GM21447 (cell line): ENCODE data around the gene GET4.

Source experiments
- ATAC-seq: cut with Tn5 transposase; IDR thresholded peaks from one replicate; pipeline ENCODE4 v1.9.1; 2021; ENCODE audit not compliant: unreplicated experiment

GET4 gene

DNA sequence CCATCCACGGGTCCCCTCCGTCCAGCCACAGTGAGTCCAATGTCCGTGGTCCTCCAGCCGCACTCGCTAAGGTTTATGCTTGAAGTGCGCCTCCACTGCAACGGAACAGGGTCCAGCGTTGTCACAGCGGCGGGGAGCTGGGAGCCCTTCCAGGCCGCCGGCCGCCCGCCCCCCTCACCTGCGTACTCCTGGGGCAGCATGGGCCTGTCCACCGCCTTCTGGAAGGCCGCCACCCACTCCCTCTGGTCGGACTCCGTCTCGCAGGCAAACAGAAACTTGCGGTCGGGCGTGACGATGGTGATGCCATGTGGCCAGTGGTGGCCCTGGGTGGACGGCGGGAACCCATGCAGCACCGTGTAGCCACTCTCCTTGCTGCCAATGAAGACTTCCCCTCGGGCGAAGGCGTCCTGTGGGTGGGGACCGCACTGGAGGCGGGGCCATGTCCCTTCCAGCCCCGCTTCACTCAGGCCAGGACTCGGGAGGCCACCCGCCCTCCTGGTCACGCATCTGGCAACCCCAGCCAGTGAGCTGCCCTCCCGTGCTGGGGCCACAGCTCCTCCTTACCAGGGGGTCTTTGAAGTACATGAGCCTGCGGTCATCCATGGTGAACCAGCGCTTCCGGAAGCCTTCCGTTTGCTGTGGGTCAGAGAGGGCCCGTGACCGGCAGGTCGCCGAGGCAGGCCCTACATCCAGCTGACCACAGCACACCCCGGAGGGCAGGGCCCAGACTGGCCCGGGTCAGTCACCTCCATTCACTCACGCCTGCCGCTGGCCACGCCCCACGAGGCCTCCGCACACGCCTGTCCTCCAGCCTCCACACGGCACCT lies 22.7 kb downstream of the GET4 start:
- no peak for ATAC-seq

DNA sequence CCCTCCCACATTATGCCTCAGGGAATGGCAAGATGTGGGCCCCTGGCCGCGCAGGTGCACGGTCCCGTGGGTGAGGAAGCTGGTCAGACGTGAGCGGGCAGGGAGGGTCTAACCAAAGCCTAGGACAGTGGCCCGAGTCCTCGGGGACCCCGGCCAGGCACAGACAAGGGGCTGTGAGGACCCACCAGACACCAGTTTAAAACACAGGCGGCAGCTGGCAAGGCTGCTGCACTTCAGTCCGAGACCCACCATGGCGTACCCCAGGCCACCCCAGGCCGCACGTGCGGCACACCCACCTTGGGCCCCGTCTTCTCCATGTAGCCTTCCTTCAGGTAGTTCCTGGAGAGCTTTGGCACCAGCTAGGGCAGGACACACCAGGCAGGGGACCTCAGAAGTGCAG lies 23.5 kb downstream of the GET4 start:
- no peak for ATAC-seq

DNA sequence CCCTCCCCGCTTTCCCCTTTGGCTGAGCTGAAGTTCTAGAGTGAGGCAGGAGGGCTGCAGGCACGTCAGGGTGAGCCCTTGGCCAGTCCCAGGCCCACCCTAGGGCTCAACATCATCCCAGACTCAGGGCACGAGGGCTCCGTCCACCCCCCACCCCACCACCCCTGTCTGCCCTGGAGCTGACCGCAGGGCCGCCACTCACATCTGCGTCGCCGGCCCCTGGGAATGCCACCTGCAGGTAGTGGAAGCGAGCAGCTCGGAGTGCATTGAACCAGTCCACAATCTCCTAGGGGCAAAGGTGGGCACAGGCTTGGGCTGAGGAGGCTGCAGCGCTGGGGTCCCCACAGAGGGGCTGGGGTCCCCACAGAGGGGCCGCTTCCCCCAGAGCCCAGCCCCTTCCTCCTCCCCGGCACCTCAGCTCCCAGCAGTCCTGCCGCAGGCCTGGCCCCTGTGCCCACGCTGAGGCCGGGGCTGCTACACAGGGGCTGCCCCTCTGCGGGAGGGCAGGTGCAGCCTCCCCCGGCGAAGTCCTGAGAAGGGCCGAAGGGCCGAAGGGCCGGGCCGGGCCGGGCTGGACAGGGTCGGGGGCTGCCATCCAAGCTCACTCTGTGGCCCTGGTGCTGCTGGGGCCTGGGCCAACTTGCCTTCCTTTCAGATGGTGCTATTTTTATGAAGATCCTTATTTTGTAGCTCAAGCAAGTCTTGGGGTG lies 24.1 kb downstream of the GET4 start:
- ATAC-seq, result no peak

GRCh38 chr7:901041-901387 lies 24.7 kb downstream of the GET4 start:
- no peak for ATAC-seq

DNA sequence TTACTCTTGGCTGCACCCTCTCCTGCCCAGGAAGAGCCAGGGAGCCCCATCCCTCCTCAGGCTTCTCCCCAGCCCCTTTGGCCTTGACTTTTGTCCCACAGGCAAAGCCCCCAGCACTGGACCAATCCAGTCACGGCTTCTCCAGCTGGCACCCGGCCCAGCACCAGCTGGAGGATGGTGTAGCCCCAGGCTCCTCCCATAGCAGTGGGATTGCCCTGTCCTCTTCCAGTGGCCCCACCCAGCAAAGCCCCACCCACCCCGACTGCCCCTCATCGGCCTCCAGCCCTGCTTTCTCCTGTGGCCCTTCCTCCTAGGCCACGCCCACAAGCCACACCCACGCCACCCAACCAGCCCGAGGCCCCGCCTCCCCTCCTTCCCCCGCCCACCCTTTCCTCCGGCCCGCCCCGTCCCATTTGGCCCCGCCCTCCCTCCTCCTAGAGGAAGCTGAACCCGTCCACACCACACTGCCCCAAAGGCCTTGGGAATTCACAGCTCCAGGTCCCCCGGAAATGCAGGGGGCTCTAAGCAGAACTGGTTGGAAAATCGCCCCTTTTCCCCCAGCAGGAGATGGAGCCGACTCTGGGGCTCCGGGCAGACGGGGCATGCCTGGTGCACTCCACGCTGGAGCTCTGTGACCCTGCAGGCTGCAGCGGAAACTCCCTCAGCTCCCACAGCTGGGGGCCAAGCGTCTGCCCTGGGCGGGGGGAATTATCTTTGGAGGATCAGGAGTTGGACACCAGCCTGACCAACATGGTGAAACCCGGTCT lies 25.2 kb downstream of the GET4 start:
- no peak for ATAC-seq

DNA sequence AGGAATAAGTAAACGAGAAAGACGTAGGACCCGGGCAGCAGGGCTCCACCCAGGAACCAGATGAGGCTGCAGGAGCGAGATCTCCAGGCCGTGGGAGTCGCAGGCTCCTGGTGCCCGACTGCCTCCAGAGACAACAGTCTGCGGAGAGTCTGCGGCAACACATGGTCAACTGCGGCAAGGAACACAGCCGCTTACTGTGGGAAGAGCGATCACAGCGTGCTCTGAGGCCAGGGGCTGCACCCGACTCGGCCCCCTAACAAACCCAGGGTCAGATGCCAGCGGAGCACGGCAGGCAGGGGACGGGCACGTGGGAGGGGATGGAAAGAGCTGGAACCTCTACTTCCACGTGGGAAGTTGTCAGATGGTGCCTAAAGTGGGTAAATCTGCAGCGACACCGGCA lies 26.6 kb downstream of the GET4 start:
- ATAC-seq, result no peak

- ATAC-seq, result no peak
Measured at GRCh38 chr7:903921-904755, 27.8 kb downstream of the GET4 start.

- ATAC-seq, result no peak
Measured at GRCh38 chr7:904847-905246, 28.5 kb downstream of the GET4 start.

DNA sequence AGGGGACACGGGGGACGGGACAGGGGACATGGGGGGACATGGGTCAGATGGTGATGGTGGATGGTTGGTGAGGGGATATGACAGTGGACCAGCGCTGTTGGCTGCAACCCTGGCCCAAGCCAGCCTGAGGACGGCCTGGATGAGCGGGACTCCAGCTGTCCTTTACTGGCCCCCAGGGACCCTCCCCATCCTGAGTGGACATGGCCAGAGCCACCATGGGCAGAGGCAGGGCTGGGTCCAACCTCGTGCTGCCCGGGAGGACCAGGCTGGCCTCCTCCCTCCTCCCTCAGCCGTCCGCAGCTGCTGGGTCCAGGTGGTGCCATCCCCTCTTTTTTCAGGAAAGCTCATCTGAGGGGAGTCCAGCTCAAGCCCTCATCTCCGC lies 30.4 kb downstream of the GET4 start:
- ATAC-seq, result no peak

DNA sequence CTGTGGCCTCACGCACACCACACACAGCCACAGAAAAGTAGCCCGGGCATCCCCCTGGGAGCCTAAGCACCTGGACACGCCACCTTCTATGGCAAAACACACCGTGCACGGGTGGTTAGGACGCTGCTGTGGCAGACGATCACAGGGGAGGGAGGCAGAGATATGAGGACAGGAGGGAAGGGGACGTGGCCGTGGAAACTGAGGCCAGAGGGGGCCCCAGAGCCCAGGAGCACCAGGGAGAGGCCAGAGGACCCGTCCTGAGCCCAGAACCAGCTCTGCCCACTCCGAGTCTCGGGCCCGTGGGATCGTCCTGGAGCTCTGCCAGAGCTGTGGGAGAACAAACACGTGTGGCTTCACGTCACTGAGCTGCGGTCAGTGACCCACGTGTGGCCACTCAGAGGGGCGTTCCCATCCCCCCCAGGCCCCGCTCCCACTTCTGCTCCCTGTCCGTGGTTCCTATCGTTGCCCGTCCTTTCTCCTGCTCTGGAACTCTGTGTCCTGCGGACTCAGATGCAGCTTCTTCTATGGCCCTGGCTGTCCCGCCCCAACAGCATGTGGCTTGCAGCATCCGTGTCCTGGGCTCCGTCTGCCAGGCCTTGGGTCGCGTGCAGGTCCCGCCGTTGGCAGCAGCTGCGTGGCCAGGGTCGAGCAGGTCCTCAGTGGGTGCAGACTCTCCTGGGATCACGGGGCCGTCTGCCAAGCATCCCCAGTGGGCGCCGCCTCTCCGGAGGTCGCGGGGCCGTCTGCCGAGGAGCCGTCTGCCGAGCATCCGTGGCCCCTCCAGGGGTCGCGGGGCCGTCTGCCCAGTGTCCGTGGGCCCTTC lies 31.0 kb downstream of the GET4 start:
- no peak for ATAC-seq

- ATAC-seq, result no peak
Measured at GRCh38 chr7:908159-908581, 31.8 kb downstream of the GET4 start.

DNA sequence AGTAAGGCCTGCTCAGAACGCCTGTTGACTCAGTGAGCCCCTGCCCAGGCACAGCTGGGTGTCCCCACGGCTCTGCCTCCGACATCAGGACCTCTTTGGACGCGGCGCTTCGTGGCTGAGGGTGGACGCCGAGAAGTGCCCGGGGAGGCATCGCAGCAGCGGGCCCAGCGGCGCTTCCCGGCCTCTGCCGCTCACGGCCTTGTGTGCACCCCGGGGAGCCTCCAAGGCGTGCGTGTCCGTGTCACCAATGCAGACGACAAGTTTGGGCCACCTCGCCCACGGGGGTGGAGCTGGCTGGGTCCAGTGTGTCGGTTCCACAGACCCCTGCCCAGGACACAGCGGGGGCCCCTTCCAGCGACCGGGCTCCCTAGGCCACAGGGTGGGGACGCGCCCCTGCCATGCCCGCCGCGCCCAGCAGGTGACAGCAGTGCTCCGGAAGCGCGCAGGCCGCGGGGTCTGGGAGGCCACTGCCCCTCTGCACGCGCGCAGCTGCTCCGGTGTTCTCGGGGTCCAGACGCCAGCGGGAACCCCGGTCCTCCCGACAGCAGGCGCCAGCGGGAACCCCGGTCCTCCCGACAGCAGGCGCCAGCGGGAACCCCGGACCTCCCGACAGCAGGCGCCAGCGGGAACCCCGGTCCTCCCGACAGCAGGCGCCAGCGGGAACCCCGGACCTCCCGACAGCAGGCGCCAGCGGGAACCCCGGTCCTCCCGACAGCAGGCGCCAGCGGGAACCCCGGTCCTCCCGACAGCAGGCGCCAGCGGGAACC lies 32.4 kb downstream of the GET4 start:
- peak; percentile 44 for ATAC-seq

DNA sequence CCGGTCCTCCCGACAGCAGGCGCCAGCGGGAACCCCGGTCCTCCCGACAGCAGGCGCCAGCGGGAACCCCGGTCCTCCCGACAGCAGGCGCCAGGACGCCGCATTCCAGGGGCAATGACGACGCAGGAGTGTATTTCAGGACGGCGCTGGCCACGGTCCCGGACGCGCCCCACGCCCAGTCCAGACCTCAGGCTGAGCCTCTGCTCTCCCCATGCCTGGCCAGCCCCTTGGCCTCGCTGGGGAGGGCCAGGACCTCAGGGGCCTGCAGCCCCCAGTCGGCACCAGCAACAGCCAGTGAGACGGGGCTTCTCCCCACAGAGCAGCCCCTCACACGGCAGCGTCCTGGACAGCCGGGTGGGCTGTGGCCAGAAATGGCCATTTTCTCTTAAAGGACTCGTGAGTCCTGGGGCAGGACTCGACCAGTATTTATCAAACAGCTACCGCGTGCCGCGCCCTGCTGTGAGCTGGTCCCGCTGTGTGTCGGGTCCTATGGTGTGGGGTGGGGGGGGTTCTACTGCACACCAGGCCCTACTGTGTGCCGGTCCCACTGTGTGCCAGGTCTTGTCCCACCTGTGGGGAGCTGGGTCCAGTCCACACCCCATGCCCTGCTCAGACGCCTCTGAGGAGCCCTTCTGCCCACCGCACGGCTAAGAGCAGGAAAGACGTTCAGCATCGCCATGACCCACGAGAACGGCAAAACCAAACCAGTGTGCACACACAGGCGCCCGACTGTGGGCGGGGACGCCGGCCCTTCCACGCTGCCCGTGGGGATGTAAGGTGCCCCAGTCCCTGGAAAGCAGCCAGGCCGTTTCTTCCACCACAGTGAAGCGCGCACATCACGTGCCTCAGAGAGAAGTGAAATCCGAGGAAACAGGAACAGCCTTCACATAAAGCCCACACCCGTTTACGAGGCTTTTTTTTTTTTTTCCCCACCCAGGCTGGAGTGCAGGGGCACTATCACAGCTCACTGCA lies 33.3 kb downstream of the GET4 start:
- no peak for ATAC-seq

DNA sequence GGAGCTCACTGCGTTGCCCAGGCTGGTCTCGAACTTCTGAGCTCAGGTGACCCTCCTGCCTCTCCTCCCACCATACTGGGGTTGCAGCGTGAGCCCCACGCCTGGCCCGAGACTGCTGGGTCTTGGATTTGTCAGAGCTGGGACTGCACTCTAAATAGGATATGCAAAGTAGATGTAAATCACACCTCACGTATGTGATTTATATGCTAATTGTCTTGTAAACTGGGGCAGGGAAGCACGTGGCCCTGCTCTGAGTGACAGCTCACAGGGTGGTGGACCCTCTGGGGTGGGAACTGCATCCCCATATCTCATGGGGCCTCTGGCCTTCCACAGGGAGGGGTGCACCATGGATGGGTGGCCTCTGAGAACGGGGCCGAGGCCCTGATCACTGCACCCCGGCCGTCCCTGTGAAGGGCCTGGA lies 34.1 kb downstream of the GET4 start:
- ATAC-seq, result no peak

- no peak for ATAC-seq
Measured at GRCh38 chr7:910931-911431, 34.6 kb downstream of the GET4 start.

DNA sequence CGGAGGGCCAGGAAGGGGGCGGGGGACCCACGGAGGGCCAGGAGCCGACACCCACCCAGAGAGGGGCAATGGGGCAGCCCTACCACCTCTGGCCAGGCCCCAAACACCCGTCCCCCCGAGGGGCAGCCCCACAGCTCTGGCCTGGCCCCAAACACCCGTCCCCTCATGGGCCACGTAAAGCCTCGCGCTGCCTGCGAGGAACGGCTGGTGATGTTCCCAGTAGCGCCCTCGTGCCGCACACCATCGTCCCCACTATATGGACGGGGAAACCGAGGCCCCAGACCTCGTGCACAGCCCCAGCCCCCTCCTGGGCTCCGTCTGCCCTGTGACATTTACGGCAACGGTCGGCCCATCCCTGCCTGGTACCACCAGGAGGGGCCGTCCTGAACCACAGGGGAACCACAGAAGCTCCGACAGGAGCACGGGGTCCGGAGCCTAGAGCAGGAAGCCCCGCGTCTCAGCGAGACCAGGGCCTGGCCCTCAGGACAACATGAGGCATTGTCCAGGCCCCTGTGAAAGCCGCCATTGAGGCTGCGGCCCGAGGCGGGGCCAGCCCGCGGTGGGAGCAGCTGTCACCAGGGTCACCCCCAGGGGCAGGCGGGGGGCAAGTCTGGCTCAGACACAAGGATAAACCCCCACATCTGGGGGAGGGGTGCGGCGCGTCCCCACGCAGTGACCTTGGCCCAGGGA lies 35.6 kb downstream of the GET4 start:
- no peak for ATAC-seq

DNA sequence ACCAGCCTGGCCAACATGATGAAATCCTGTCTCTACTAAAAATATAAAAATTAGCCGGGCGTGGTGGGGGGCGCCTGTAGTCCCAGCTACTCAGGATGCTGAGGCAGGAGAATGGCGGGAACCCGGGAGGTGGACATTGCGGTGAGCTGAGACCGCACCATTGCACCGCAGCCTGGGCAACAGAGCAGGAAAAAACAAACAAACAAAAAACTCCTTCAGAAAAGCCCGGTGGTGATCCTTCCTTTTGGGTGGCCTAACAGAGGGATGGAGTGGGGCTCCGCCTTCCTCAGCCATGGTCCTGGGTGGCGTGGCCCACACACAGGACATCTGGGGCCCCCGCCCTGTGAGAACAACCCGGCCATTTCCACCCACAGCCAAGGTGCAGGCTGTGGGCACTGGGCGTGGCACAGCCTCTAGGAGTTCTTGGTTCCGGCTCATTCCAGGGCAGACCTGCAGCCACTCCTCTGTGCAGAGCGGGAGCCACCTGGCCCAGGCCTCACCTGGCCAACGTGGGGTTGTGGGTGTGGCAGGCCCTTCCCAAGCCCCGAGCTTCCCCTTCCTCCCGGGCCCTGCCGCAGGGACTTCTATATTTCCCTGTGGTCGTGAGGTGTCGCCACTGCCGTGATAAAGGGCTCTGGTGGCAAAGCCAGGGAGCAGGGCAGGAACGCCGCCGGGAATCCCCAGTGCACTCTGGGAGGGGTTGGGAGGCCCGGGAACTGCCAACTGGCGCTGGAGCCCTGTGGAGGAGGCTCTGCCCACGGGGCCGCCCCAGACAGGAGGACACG lies 37.6 kb downstream of the GET4 start:
- ATAC-seq, result no peak
